GM19397 (cell line): Measurements from ENCODE around the gene YPEL5.

Source experiments
- ATAC-seq: cut with Tn5 transposase; IDR thresholded peaks from one replicate; pipeline ENCODE4 v1.9.1; 2021; ENCODE audit warnings: mild to moderate bottlenecking, moderate library complexity; ENCODE audit not compliant: unreplicated experiment

The YPEL5 gene

DNA sequence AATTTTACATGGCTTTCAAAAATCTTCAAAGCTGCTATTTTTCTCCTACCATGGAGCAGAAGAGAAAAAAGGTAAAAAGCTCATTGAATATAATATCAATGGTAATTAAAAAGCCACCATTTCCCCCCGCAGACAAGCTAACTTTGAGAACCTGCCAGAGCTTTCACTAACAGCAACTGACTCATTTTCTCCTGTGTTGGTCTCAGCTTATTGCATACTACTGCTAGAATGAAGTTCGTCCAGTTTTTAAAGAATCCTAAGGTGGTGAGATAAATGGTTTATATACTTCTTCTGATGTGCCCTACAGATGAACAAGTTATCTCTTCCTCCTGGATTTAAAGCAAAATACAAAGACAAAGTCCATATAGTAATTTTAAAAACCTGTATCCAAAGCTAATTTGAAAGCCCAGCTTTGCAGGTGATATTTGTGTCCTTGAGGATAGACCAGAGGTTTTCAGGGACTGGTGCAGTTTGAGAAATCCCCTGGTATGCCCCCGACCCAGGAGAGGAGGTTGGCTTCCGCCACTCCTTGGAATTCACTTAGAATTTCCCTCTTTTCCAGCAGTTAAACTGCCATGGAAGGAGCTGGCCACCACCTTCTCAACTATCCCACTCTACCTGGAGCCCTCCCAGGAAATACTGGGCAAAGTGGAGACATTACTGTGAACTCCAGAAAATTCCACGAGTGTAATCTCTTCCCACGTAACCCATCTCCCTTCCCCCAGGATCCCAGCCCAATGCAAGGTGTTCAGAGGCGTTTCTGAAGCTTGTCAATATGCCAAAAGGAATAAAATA, 17.5 kb downstream of the YPEL5 start:
- no peak for ATAC-seq

DNA sequence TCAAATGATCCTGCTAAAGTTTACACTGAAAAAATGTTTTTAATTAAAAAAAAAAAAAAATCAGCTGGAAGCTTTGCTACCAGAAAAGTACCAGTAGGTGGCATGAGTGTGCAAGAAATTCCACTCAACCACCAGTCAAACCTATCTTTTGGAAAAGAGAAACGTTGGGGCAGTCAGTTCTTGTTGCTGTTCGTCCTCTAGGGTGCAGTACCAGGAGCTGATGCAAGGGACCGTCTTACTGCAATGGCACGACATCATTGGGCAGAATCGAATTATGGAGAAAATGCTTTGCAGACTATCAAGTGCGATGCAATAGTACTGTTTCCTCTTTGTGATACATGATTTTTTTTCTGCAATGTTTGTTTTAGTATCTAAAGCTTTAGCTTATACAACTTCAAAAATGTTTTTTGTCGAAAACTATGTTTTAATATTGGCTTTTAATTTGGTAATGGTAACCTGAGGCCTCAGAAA, 18.3 kb downstream of the YPEL5 start:
- ATAC-seq: no peak

- ATAC-seq: no peak
Measured at GRCh38 chr2:30165617-30166016, 18.8 kb downstream of the YPEL5 start.

DNA sequence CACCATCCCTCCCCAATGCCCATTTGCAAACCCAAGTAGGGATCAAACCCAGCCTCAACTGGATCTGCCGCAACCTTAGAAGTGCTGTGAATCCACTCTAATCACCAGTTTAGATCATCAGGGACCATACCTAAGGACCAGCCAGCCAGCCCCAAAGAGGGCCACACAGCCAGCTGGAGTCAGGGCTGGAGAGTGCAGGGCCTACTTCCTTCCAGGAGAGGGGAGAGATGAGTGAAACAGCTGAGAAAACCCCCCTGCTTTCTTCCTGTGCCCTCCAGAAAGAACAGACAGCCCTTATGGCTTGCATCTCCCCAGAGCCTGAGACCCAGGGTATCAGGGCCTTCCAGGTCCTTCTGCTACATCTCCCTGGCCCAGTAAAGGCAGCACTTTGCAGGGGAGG, 25.8 kb downstream of the YPEL5 start:
- ATAC-seq: no peak

DNA sequence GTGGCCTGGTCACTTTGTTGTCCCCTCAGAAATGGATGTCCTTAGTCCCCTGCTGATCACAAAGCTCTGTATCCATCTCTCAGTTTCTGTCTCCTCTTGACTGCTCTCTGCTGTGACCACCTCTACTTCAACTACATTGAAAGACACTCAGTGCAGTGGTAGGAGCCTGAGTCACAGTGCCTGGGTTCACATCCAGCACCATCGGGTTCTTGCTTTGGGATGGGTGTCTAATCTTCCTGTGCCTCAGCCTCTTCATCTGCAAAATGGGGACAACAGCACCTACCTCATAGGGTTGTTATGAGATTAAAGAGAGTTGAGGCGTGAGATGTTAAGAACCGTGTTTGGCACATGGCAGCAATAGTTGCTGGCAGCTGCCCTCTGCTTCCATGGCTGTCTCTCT, 30.6 kb downstream of the YPEL5 start:
- ATAC-seq: no peak

GRCh38 chr2:30177956-30178355, 31.1 kb downstream of the YPEL5 start:
- ATAC-seq: no peak

DNA sequence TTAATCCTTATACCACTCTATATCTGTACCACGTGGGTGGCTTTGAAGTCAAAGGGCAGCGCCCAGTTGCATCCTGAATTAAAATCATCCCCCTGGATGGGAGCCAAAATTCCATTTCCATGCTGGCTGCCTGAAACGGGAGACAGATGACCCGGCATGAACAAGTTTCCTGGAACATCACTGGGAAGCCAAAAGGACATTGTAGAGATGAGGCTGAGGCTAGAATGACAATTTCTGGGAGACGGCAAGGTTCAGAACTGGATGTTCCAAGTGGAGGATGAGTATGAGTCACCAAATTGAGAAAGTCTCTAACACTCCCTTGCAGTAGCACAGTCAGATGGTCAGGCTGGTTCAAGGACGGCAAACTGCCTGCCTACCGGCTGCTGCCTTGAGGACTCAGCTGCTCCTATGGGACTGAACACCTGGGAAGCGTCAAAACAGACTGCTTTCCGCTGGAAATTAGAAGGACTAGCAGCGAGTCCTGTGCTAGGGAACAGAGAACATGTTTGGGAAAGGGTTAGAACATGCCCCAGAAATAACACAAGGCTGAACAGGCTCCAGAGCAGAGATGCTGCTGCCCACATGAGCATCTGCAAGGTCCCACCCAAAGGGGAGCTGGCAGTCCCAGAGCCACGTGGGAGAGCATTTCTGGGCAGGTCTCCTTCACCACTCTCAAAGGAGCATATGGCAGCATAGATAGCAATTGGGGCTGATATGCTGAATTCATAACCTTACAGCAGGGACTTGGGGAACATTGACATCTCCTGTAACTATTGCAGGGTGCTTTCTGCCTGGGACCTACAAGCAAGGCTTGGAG, 32.0 kb downstream of the YPEL5 start:
- no peak for ATAC-seq

DNA sequence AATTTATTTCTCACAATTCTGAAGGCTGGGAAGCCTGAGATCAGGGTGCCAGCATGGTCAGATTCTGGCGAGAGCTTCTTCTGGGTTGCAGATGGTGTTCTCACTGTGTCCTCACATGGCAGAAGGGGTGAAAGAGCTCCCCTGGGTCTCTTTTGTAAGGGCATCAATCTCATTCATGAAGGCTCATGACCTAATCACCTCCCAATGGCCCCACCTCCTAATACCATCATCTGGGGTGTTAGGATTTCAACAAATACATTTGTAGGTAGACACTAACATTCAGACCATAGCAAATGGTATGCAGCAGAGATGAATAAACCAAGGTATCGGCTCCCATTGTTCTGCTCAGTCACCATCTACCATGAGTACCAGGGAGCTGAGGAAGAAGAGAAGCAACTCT, 32.7 kb downstream of the YPEL5 start:
- ATAC-seq: no peak

- ATAC-seq: no peak
Measured at GRCh38 chr2:30180226-30180625, 33.4 kb downstream of the YPEL5 start.

GRCh38 chr2:30181176-30181575, 34.4 kb downstream of the YPEL5 start:
- ATAC-seq: no peak

DNA sequence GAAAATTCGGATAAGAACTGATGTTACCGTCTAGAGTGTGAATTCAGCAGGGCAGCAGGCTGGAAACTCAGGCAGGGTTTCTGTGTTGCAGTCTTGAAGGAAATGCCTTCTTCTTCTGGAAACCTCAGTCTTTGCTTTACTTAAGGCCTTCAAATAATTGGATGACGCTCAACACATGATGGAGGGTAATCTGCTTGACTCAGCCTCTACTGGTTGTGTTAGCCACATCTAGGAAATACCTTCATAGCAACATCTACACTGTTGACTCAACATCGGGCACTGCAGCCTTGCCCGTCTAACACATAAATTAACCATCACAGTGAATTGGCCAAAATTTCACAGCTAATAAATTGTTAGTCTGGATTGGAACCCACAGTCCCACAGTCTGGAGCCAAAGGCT, 37.2 kb downstream of the YPEL5 start:
- no peak for ATAC-seq

DNA sequence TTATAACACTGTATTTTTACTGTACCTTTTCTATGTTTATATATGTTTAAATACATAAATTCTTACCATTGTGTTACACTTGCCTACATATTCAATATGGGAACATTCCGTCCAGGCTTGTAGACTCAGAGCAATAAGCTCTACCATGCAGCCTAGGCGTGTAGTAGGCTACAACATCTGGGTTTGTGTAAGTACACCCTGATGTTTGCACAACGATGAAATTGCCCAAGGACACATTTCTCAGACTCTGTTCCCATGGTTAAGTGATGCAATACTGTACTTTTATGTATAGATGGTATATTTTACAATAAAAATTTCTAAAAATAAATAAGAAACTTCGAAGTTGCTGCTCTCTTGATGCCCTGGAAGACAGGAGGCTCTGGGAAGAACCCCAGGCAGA, 38.4 kb downstream of the YPEL5 start:
- ATAC-seq: no peak

GRCh38 chr2:30188292-30188691, 41.5 kb downstream of the YPEL5 start:
- ATAC-seq: no peak

DNA sequence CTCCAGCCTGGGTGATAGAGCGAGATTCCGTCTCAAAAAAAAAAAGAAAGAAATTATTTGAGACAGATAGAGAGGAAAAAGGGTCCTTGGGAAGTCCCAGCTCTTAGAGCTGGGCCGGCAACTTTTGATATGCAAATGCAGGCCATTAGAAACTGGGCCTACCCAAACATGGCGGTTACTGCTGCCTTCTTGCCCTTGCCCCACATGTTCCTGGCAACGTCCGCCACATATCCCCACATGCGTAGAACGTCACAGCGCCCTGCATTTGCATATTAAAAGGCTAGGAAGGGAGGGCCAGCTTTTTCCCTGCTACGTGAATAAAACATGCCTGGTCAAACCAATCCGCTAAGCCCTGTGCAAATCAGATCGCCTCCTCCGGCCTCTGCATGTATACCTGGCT, 43.8 kb downstream of the YPEL5 start:
- ATAC-seq: no peak

DNA sequence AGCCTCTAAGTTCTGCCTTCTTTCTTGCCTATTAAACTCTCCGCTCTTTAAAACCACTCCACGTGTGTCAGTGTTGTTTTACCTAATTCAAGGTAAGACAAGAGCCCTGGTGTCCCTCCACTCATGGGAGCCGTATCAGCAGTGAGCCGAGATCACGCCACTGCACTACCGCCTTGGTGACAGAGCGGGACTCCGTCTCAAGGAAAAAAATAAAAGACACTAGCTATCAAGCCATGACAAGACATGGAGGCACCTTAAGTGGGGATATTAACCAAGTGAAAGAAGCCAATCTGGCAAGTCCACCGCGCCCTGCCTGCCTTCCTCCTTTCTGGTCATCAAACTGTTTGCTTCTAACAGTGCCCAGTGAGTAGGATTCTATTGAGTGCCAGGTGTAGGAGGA, 44.3 kb downstream of the YPEL5 start:
- ATAC-seq: no peak

DNA sequence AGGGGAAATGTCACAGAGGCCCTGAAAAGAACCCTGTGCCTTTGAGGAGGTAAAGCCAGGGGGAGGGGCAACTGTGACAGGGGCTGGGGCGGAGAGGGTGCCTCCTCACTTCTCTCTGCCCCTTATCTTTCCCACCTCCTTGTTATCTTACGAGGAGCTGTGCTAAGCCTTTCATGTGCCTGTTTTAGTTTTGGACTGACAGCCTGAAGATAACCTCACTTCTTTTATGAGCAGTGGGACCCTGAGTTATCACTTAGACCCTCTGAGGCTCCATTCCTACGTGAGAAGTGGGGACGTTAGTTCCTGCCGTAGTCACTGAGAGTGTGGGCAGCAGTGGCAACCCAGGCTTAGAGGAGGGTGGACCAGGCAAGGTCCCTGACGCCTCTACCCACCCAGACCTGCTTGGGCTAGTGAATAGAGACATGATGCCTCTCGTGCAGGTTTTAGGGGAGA, 45.0 kb downstream of the YPEL5 start:
- no peak for ATAC-seq

DNA sequence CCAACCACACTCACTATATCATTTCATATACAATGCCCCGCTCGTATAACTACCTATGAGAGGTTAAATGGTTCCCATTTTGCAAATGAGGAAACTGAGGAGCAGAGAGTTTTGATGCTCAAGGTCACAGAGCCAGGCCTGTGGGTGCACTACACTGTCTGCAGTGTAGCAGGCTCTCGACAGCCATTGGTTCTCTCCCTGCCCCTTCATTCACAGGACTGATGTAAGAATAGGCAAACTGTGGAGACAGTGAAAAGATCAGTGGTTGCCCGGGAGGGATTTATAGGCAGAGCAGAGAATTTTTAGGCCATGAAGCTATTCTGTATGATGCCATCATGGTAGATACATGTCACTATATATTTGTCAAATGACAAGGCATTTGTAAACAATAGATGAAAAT, 45.5 kb downstream of the YPEL5 start:
- ATAC-seq: no peak

GRCh38 chr2:30193104-30193681, 46.4 kb downstream of the YPEL5 start:
- ATAC-seq: no peak

DNA sequence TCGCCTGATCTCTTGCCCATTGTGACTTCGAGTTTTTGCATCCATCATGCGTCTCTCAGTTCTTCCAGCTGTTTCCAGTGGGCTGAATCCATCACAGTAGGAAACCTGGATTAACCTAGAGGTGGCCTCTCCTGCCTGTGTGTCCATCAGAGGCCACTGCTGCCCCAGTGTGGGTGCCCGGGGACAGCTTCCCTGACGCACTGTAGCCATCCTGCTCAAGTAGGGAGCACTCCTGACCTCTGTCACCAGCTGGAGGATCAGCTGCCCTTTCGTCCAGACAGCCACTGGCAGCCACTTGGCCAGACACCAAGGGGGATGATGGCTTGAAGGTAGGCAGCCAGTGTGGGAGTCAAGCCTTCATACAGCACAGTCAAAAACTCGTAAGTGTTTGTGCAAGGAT, 47.6 kb downstream of the YPEL5 start:
- no peak for ATAC-seq

DNA sequence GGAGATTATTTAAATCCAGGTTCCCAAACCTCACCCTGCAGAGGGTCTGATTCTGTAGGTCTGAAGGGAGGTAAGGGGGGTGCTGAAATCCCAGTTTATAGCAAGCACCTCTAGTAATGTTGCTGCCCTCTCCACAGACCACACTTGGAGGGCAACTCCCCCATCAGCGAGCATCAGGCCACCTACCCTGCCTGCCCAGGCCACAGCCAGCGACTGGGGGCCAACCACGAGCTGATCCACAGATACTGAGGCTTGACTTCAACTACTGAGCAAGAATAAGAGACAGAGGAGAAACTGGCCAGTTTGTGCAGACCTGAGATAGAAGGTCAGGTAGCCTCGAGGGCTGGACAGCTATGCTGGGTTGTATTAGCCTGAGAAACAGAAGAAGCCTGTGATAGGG, 48.2 kb downstream of the YPEL5 start:
- ATAC-seq: no peak

GRCh38 chr2:30197570-30198192, 50.9 kb downstream of the YPEL5 start:
- ATAC-seq: no peak
